22Rv1 (cell line): ENCODE measurements around the gene GZMM.

Source experiments
- H3K27ac ChIP-seq: fragments of 450-650 bp; 2 replicates; pipeline ENCODE4 v1.5.1; 2017
- ZFX ChIP-seq: fragments of 450-650 bp; IDR thresholded peaks from 2 replicates; pipeline ENCODE4 v1.6.1; 2017; ENCODE audit warnings: antibody characterized with exemption, borderline replicate concordance
- TF ChIP-seq, protein P1 (sequence below): fragments of 450-650 bp; IDR thresholded peaks from 2 replicates; pipeline ENCODE4 v1.5.1; 2017; ENCODE audit warnings: mild to moderate bottlenecking

Gene GZMM

GRCh38 chr19:593055-593454, 49.2 kb downstream of the GZMM start:
- no peak overlapping the region for H3K27ac ChIP-seq
- TF ChIP-seq ZFX = no peak
- TF ChIP-seq, protein P1, sequence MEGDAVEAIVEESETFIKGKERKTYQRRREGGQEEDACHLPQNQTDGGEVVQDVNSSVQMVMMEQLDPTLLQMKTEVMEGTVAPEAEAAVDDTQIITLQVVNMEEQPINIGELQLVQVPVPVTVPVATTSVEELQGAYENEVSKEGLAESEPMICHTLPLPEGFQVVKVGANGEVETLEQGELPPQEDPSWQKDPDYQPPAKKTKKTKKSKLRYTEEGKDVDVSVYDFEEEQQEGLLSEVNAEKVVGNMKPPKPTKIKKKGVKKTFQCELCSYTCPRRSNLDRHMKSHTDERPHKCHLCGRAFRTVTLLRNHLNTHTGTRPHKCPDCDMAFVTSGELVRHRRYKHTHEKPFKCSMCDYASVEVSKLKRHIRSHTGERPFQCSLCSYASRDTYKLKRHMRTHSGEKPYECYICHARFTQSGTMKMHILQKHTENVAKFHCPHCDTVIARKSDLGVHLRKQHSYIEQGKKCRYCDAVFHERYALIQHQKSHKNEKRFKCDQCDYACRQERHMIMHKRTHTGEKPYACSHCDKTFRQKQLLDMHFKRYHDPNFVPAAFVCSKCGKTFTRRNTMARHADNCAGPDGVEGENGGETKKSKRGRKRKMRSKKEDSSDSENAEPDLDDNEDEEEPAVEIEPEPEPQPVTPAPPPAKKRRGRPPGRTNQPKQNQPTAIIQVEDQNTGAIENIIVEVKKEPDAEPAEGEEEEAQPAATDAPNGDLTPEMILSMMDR = no peak

GRCh38 chr19:593505-593904, 49.7 kb downstream of the GZMM start:
- no peak overlapping the region for H3K27ac ChIP-seq
- TF ChIP-seq, protein P1 = no peak
- TF ChIP-seq ZFX = no peak

DNA sequence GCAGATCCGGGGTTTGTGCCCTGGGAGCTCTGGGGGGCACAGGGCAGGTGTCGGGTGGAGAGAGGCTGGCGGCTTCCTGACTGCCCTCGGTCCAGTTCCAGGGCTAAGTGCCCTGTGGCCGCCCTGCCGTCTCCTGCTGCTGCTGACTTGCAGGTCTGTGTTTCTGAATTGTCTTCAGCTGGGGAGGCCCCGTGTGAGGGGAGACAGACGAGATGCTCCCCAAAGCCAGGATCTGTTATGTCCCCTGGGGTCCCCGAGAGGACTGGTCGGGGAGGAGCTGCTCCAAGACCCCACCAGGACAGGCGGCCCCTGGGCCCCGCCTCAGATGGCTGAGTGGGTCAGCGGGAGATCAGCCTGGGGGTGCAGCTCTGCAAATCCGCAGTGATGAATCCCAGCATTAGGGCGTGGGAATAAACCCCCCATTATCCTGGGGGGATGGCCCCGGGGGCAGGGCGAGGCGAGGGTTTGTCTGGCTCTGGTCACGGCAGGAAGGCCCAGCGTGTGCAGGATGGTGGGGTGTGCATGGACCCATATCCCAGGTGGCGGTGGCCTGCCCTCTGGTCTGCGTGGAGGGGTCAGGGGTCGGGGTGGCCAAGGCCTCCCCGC, 50.5 kb downstream of the GZMM start:
- no peak for TF ChIP-seq ZFX
- TF ChIP-seq, protein P1 = no peak
- no peak overlapping the region for H3K27ac ChIP-seq

DNA sequence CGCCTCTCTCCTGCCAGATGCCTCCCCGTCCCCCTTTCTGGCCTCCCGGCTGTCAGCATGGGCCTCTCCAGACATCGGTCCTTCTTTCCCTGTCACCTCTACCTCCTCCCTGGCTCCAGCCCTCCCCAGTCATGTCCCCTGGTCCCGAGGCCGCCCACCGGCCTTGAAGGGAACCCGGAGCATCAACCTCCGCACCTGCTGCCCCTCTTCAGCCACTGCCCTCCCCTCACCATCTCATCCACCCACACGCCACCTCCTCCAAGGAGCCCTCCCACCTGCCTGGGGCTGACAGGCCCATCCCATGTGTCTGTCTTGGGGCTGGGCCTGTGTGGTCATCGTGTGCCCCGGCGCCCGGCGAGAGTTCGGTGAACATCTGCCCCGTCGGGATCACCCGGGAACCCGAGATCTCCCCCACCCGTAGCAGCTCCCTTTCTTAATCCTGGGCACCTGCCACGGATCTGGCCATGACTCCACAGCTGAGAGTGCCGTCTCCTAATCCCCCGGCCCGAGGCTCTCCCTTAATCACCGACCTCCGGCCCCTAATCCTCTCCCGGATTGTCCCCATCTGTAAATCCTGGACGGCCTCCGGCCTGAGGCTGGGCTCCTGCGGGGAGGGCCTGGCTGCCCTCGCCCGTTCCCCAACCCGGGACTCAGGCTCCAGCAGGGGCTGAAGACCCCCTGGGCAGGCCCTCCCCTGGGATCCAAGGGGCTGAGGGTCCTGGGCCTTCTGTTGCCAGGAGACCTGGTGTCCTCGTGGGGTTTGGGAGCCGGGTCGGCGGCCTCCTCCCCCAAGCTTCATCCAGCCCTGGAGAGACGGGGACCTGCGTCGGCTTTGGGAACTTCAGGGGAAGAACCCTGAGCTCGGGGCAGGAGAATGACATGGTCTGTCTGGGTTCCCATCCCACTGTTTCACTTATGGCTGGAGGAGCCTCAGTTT, 51.7 kb downstream of the GZMM start:
- TF ChIP-seq, protein P1 = no peak
- no peak for TF ChIP-seq ZFX
- H3K27ac ChIP-seq = no peak overlapping the region

DNA sequence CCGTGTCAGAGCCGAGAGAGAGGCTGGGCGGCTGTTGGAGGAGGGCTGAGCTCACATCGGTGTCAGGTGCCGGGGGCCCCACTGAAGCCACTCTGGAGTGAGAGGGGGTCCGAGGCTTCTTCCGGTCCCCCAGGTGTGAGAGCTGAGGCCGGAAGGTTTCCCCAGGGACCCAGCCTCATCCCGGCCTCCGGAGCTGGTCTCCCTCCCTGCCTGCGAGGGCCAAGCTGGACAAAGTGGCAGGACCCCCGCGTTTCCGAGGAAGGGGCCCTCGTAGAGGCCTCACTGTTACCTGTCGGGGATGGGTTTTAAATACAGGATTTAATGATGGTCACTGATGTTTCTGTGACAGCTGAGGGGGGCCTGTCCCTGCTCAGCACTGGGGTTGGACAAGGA, 52.4 kb downstream of the GZMM start:
- H3K27ac ChIP-seq = no peak overlapping the region
- no peak for TF ChIP-seq ZFX
- TF ChIP-seq, protein P1 = no peak

DNA sequence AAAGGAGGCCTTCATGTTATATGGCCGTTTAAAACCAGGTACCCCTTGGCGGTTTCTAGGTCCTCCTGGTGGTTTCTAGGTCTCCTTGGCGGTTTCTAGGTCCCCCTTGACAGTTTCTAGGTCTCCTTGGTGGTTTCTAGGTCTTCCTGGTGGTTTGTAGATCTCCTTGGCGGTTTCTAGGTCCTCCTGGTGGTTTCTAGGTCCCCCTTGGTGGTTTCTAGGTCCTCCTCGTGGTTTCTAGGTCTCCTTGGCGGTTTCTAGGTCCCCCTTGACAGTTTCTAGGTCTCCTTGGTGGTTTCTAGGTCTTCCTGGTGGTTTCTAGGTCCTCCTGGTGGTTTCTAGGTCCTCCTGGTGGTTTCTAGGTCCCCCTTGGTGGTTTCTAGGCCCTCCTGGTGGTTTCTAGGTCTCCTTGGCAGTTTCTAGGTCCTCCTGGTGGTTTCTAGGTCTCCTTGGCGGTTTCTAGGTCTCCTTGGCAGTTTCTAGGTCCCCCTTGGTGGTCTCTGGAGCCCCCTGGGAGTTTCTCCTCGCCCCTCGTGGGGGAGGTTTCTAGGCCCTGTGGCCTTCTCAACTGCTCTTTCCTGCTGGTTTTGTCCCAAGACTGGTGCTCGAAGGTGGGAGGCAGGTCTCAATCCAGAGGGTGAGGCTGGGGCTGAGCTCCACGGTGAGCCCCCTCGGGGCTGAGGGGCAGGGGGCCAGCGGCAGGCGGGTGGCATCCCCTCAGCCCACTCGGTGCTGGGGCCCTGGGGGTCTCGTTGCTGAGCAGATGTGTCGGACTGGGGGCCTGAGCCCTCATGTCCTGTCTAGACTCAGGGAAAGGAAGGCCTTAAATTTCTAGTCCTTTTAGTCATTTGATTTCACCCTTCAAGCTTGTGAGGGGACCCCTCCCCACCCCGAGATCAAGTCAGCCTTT, 53.8 kb downstream of the GZMM start:
- no peak overlapping the region for H3K27ac ChIP-seq
- TF ChIP-seq, protein P1 = no peak
